WERI-Rb-1 (cell line): ENCODE data around the gene COG2.

ENCODE experiments used
- DNase-seq: peaks from one replicate; pipeline ENCODE4 v3.0.0-alpha.2; 2020
- H3K27ac ChIP-seq: fragments of 250-450 bp; sonication (Bioruptor Pico); 2 replicates; pipeline ENCODE4 v1.5.1; 2020; ENCODE audit warnings: mild to moderate bottlenecking, moderate library complexity
- H3K27me3 ChIP-seq: fragments of 250-450 bp; sonication (Bioruptor Pico); 2 replicates; pipeline ENCODE4 v1.5.1; 2021; ENCODE audit warnings: mild to moderate bottlenecking, low read depth, moderate library complexity; ENCODE audit not compliant: insufficient read depth, severe bottlenecking
- H3K36me3 ChIP-seq: fragments of 250-450 bp; sonication (Bioruptor Pico); 2 replicates; pipeline ENCODE4 v1.5.1; 2020; ENCODE audit warnings: mild to moderate bottlenecking, moderate library complexity
- H3K4me3 ChIP-seq: 2 replicates; pipeline ENCODE4 v1.5.1; 2011; ENCODE audit warnings: low read depth, mild to moderate bottlenecking, control low read depth, low read length
- H3K9me3 ChIP-seq: fragments of 250-450 bp; sonication (Bioruptor Pico); 2 replicates; pipeline ENCODE4 v1.5.1; 2021; ENCODE audit warnings: mild to moderate bottlenecking, moderate library complexity; ENCODE audit not compliant: severe bottlenecking
- CTCF ChIP-seq: IDR thresholded peaks from 2 replicates; pipeline ENCODE4 v1.5.1; 2011; ENCODE audit warnings: low read depth, mild to moderate bottlenecking, control low read depth, inconsistent platforms, low read length

The COG2 gene

GRCh38 chr1:230621324-230622030, 20.8 kb upstream of the COG2 start:
- Histone ChIP-seq H3K27me3 (no peaks in the 10 kb centered on the region), H3K27ac (peak overlapping the region; percentile 28; the same call in 1 of the 2 replicates), H3K36me3 (no peaks in the 10 kb centered on the region), H3K4me3 (no peak overlapping the region), H3K9me3 (no peaks in the 10 kb centered on the region)
- DNase-seq = no peak
- no peak for TF ChIP-seq CTCF

GRCh38 chr1:230622151-230622550, 20.1 kb upstream of the COG2 start:
- Histone ChIP-seq H3K27ac (peak overlapping the region; percentile 28; the same call in 1 of the 2 replicates), H3K9me3 (no peaks in the 10 kb centered on the region), H3K27me3 (no peaks in the 10 kb centered on the region), H3K4me3 (no peak overlapping the region), H3K36me3 (no peaks in the 10 kb centered on the region)
- peak; percentile 42 for DNase-seq
- TF ChIP-seq CTCF = no peak

GRCh38 chr1:230624097-230624713, 18.1 kb upstream of the COG2 start:
- H3K27ac ChIP-seq = no peak overlapping the region
- H3K9me3 ChIP-seq = no peaks in the 10 kb centered on the region
- H3K4me3 ChIP-seq = no peak overlapping the region
- no peak for DNase-seq
- H3K36me3 ChIP-seq = no peaks in the 10 kb centered on the region
- TF ChIP-seq CTCF = no peak
- H3K27me3 ChIP-seq = no peaks in the 10 kb centered on the region

GRCh38 chr1:230626232-230626631, 16.0 kb upstream of the COG2 start:
- Histone ChIP-seq H3K27me3 (no peaks in the 10 kb centered on the region), H3K27ac (no peak overlapping the region), H3K36me3 (no peaks in the 10 kb centered on the region), H3K9me3 (peaks cover 2% of the 10 kb centered on the region), H3K4me3 (no peak overlapping the region)
- DNase-seq = no peak
- no peak for TF ChIP-seq CTCF

- Histone ChIP-seq H3K9me3 (peaks cover 2% of the 10 kb centered on the region), H3K36me3 (no peaks in the 10 kb centered on the region), H3K27me3 (no peaks in the 10 kb centered on the region), H3K4me3 (no peak overlapping the region), H3K27ac (no peak overlapping the region)
- TF ChIP-seq CTCF = no peak
- DNase-seq = peak; percentile 23
Measured at GRCh38 chr1:230627767-230628166, 14.5 kb upstream of the COG2 start.
